Kidney epithelial cell (primary cell): ENCODE measurements around the gene PRKD1. TPM values are rescaled to one million over a fixed set of nuclear protein-coding genes. Genes with fewer than 3 reads are reported as not detected.

Source experiments
- DNase-seq: peaks from one replicate; pipeline ENCODE4 v3.0.0-alpha.2; 2010; ENCODE audit warnings: low read depth
- H3K27me3 ChIP-seq: 2 replicates; pipeline ENCODE4 v1.6.0; 2011; ENCODE audit warnings: low read length; ENCODE audit not compliant: control insufficient read depth, insufficient read depth
- H3K36me3 ChIP-seq: 2 replicates; pipeline ENCODE4 v1.5.1; 2011; ENCODE audit warnings: low read length; ENCODE audit not compliant: control insufficient read depth, insufficient read depth
- H3K4me3 ChIP-seq: 2 replicates; pipeline ENCODE4 v1.5.1; 2011; ENCODE audit warnings: low read depth, mild to moderate bottlenecking, control low read depth, low read length
- total RNA-seq: library from RNA; depleted of rRNA; stranded (reverse); fragments of >200 nt; gene quantifications from 2 replicates; pipeline ENCODE4 v1.2.3, GENCODE V29; 2015
- TF ChIP-seq, protein P1 (sequence below): IDR thresholded peaks from 2 replicates; pipeline ENCODE4 v1.5.1; 2011; ENCODE audit warnings: mild to moderate bottlenecking, moderate library complexity, low read length, control low read depth, inconsistent platforms; ENCODE audit not compliant: insufficient read depth, poor library complexity, severe bottlenecking

Gene PRKD1
- total RNA-seq, 1 donor from 2014 or later, result 7.2 TPM

DNA sequence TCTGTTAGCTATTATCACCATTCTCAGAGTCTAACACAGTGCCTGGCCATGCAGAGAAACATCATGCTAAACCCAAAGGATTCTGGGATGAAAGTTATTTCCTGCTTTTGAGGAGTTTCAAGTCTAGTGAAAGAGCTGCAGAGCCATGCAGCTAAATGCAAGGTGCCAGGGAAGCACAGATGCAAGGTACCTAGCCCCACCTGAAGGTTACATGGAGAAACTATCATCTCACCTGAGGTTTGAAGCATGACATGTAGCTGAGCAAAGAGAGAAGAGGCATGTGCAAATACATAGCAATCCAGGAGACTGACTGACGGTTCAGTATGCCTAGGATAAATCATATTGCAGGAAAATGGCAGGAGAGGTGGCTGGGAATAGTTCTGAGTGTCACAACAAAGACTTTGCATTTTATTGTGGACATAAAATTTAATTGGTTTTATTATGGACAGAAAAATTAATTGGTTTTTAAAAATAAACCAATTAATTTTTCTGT, 170.4 kb downstream of the PRKD1 start:
- H3K36me3 ChIP-seq, result no peaks in the 10 kb centered on the region
- no peak overlapping the region for H3K4me3 ChIP-seq
- DNase-seq, result no peak
- H3K27me3 ChIP-seq, result no peaks in the 10 kb centered on the region
- TF ChIP-seq, protein P1, sequence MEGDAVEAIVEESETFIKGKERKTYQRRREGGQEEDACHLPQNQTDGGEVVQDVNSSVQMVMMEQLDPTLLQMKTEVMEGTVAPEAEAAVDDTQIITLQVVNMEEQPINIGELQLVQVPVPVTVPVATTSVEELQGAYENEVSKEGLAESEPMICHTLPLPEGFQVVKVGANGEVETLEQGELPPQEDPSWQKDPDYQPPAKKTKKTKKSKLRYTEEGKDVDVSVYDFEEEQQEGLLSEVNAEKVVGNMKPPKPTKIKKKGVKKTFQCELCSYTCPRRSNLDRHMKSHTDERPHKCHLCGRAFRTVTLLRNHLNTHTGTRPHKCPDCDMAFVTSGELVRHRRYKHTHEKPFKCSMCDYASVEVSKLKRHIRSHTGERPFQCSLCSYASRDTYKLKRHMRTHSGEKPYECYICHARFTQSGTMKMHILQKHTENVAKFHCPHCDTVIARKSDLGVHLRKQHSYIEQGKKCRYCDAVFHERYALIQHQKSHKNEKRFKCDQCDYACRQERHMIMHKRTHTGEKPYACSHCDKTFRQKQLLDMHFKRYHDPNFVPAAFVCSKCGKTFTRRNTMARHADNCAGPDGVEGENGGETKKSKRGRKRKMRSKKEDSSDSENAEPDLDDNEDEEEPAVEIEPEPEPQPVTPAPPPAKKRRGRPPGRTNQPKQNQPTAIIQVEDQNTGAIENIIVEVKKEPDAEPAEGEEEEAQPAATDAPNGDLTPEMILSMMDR, result no peak

DNA sequence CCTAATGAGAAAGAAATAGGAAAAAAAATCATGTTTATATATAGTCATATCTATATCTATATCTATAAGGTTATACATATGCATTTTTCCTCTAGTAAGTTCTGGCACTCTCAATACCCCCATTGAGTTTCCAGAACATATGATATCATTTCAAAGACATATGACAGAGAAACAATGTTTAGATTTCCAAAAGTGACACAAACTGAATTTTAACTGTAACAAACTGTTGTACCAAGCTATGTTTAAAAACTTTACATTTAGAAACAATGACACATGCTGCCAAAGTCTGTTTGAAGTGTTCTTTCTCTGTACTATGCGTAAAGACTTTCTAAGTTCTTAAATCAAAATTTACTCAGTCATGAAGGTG, 171.6 kb downstream of the PRKD1 start:
- H3K36me3 ChIP-seq, result no peaks in the 10 kb centered on the region
- DNase-seq, result no peak
- TF ChIP-seq, protein P1, result no peak

DNA sequence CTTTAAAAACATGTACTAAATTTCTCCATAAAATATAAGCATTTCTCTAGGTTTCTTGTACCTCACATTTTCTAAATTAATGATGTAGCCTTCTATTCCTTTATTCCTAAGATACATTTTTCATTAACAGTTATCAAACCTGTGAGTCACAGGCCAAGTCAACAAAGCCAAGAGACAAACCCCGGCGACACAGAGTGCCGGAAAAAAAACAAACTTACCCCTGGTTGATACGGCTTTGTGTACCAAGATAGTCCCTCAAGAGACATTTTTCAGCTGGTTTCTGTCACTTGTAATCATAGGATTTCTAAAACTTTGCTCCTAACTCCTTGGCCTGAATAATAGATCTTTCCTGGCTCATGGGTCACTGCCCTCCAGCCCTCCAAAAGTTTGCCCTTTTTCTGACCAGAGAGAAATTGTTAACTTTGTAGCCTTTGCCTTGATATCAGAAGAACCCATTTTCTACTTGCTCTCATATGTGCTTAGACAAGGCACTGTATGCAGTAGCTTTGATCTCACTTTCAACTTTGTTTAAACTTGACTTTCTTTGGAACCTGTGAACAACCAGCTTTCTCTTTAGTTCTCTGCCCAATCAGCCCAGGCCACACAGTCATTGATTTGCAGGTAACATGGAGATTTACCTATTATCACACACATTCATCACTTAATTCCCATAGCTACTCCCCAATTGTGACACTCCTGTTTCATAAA, 172.2 kb downstream of the PRKD1 start:
- no peaks in the 10 kb centered on the region for H3K27me3 ChIP-seq
- DNase-seq, result no peak
- no peak overlapping the region for H3K4me3 ChIP-seq
- TF ChIP-seq, protein P1, result no peak
- no peaks in the 10 kb centered on the region for H3K36me3 ChIP-seq

More for the DNA sequence above, 171.6 kb downstream of the PRKD1 start:
- no peak overlapping the region for H3K4me3 ChIP-seq
- no peaks in the 10 kb centered on the region for H3K27me3 ChIP-seq

DNA sequence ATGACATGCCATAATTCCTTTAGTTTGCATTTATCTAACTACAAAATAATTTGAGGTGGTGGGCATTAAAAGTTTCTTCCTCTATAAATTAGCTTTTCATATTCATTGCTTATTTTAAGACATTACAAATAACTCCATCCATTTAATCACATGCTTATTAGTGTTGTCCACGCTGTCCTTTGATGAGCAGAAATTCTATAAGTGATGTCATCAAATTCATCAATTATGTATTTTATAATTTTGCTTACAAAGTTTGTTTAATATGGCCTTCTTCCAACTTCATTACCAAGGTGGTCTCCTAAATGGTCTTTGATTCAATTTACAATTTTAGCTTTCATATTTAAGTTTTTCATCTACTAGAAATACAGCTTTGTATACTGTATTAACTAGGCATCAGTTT, 173.5 kb downstream of the PRKD1 start:
- no peak for DNase-seq
- Histone ChIP-seq H3K27me3 (no peaks in the 10 kb centered on the region), H3K4me3 (no peak overlapping the region), H3K36me3 (no peaks in the 10 kb centered on the region)
- TF ChIP-seq, protein P1, result no peak

DNA sequence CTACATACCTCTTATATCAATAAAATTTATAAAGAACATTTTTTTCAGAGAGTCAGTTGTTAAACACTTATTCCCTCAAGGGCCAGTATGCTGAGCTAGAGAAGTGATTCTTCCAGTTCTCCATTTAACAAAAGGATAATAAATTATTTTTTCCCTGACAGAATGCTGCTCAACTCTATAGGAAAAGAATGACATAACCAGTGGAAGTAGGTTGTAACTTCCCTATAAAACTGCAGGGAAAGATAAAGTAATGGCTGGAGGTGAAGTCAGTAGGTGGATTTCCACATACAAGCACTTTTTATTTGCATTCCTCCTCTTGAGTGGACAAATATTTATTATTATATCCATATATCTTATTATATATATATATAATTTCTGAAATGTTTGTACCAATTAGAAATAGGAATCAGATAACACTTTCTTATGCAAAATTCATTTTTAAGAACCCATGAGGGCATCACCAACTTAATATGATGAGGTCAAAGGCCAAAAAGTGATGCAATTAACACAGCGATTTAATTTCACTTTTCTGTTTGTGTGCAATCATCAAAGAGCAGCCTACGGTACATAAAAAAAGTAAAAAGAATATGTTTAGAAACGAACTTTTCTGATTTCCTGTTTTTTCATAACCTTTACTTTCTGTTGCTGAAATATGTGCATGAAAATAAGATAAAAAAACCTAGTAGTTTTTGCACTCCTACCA, 175.3 kb downstream of the PRKD1 start:
- TF ChIP-seq, protein P1, result no peak
- H3K36me3 ChIP-seq, result no peaks in the 10 kb centered on the region
- DNase-seq, result no peak
- H3K4me3 ChIP-seq, result no peak overlapping the region
- no peaks in the 10 kb centered on the region for H3K27me3 ChIP-seq
